Endothelial cell of umbilical vein (primary cell): Measurements from ENCODE around the gene ARHGAP15. TPM values are rescaled to one million over a fixed set of nuclear protein-coding genes. Genes with fewer than 3 reads are reported as not detected.
A peak's percentile ranks its signal among the peaks of the same experiment; 100 is the strongest.

Experiments used
- BruUV-seq: library from RNA; stranded (reverse); fragments of 400-500 nt; replicated peaks from 2 replicates; lab custom pipeline; 2021; lab: Mats Ljungman, UMichigan
- CTCF ChIA-PET: fragments of 300-600, 350-600 bp; sonication (Branson Sonifier 250); formaldehyde crosslinking; loops from one replicate; lab custom pipeline; 2021; ENCODE audit warnings: antibody characterized with exemption, inconsistent platforms; lab: Charles Lee
- POLR2A ChIA-PET: fragments of 300-600, 350-600 bp; sonication (Branson Sonifier 250); formaldehyde crosslinking; loops from one replicate; lab custom pipeline; 2021; ENCODE audit warnings: antibody characterized with exemption, inconsistent platforms; lab: Charles Lee
- DNase-seq: peaks from one replicate; pipeline ENCODE4 v3.0.0-alpha.2; 2011; ENCODE audit warnings: low read depth, low spot score
- FAIRE-seq: peaks from 2 replicates; lab custom pipeline; 2011; peaks lifted over from hg19 to GRCh38; lab: Jason Lieb, UNC
- H2AFZ ChIP-seq: 2 replicates; pipeline ENCODE4 v1.6.0; 2012; ENCODE audit warnings: low read depth, low read length, control low read depth, inconsistent platforms
- H3K27ac ChIP-seq: 2 replicates; pipeline ENCODE4 v1.5.1; 2011; ENCODE audit warnings: low read depth, mild to moderate bottlenecking, control low read depth, low read length, moderate library complexity; ENCODE audit not compliant: insufficient read depth
- H3K27me3 ChIP-seq, 2 experiments: 2 replicates each; pipeline versions ENCODE4 v1.6.0 to v1.6.1; 2011; ENCODE audit warnings: low read length in 2 of 2, mixed read lengths in 1 of 2; ENCODE audit not compliant: control insufficient read depth in 2 of 2, insufficient read depth in 2 of 2
- H3K36me3 ChIP-seq, 2 experiments: 2 replicates in 1 of 2; 3 replicates in 1 of 2; pipeline ENCODE4 v1.5.1; 2011; ENCODE audit warnings: low read length in 2 of 2, mild to moderate bottlenecking in 1 of 2, moderate library complexity in 1 of 2; ENCODE audit not compliant: control insufficient read depth in 2 of 2, insufficient read depth in 2 of 2; ENCODE audit errors: extremely low read depth in 1 of 2
- H3K4me1 ChIP-seq: 3 replicates; pipeline ENCODE4 v1.5.1; 2011; ENCODE audit warnings: mild to moderate bottlenecking, low read length; ENCODE audit not compliant: control insufficient read depth, insufficient read depth; ENCODE audit errors: extremely low read depth
- H3K4me2 ChIP-seq: 2 replicates; pipeline ENCODE4 v1.6.1; 2011; ENCODE audit warnings: low read length, control low read depth, mixed read lengths; ENCODE audit not compliant: insufficient read depth
- H3K4me3 ChIP-seq, 3 experiments: fragments of 200-600 bp in 1 of 3; sonication (generic), shearing (Covaris generic) in 1 of 3; replicated peaks in 1 of 3; 2 replicates each; pipeline ENCODE4 v1.5.1; 2011 to 2016; ENCODE audit warnings: control low read depth in 3 of 3, low read length in 3 of 3, mild to moderate bottlenecking in 2 of 3, inconsistent platforms in 1 of 3, low read depth in 1 of 3, moderate library complexity in 1 of 3; ENCODE audit not compliant: insufficient read depth in 1 of 3
- H3K79me2 ChIP-seq: 2 replicates; pipeline ENCODE4 v1.6.0; 2012; ENCODE audit warnings: low read length, inconsistent platforms; ENCODE audit not compliant: control insufficient read depth, insufficient read depth
- H3K9ac ChIP-seq: replicated peaks from 2 replicates; pipeline ENCODE3; 2011; ENCODE audit warnings: low read length, control low read depth; ENCODE audit not compliant: insufficient read depth; ENCODE audit errors: extremely low read depth
- H3K9me1 ChIP-seq: replicated peaks from 3 replicates; pipeline ENCODE4 v1.6.0; 2011; ENCODE audit warnings: mild to moderate bottlenecking, low read length; ENCODE audit not compliant: control insufficient read depth, insufficient read depth; ENCODE audit errors: extremely low read depth
- H3K9me3 ChIP-seq: replicated peaks from 2 replicates; pipeline ENCODE4 v1.5.1; 2012; ENCODE audit warnings: low read length, inconsistent platforms; ENCODE audit not compliant: control insufficient read depth, insufficient read depth
- H4K20me1 ChIP-seq: replicated peaks from 2 replicates; pipeline ENCODE3; 2011; ENCODE audit warnings: mild to moderate bottlenecking, low read length; ENCODE audit not compliant: control insufficient read depth, insufficient read depth; ENCODE audit errors: extremely low read depth
- CTCF ChIP-seq, 2 donors: IDR thresholded peaks; 1 replicate in 1 of 2; 2 replicates in 1 of 2; pipeline ENCODE4 v1.5.1; 2011; ENCODE audit warnings: low read length in 2 of 2, mild to moderate bottlenecking in 2 of 2, moderate library complexity in 2 of 2, control low read depth in 1 of 2, inconsistent platforms in 1 of 2, low read depth in 1 of 2; ENCODE audit not compliant: insufficient read depth in 1 of 2; ENCODE audit errors: extremely low read depth in 1 of 2
- EZH2 ChIP-seq: IDR thresholded peaks from 2 replicates; pipeline ENCODE4 v1.6.1; 2012; ENCODE audit warnings: borderline replicate concordance, low read depth, mild to moderate bottlenecking, moderate library complexity, low read length, inconsistent platforms; ENCODE audit not compliant: severe bottlenecking
- FOS ChIP-seq: IDR thresholded peaks from 2 replicates; pipeline ENCODE4 v1.6.1; 2011; ENCODE audit warnings: mild to moderate bottlenecking, low read length, moderate library complexity, borderline replicate concordance; ENCODE audit not compliant: insufficient read depth
- GATA2 ChIP-seq: IDR thresholded peaks from 2 replicates; pipeline ENCODE4 v1.7.0; 2011; ENCODE audit warnings: low read depth, mild to moderate bottlenecking, moderate library complexity, mixed read lengths, low read length; ENCODE audit not compliant: insufficient read length, insufficient read depth
- JUN ChIP-seq: IDR thresholded peaks from 2 replicates; pipeline ENCODE4 v1.6.1; 2011; ENCODE audit warnings: borderline replicate concordance, low read depth; ENCODE audit not compliant: insufficient read length, insufficient read depth
- MAX ChIP-seq: IDR thresholded peaks from 2 replicates; pipeline ENCODE4 v1.6.1; 2011; ENCODE audit not compliant: insufficient read depth, insufficient read length
- MYC ChIP-seq: IDR thresholded peaks from one replicate; pipeline ENCODE4 v1.6.1; 2011; ENCODE audit warnings: mild to moderate bottlenecking, low read depth, low read length
- POLR2A ChIP-seq: IDR thresholded peaks from 2 replicates; pipeline ENCODE4 v1.6.1; 2012; ENCODE audit warnings: low read depth, mild to moderate bottlenecking, control low read depth, low read length
- POLR2AphosphoS5 ChIP-seq: IDR thresholded peaks from 2 replicates; pipeline ENCODE4 v1.6.1; 2012; ENCODE audit warnings: low read depth, mild to moderate bottlenecking, control low read depth, low read length, moderate library complexity; ENCODE audit not compliant: insufficient read depth
- dilution Hi-C: fragments of 300-500 bp; cut with MboI; formaldehyde crosslinking; loops from one replicate; pipeline ENCODE4 v1.15.0; 2019; ENCODE audit warnings: low sequenced_read_pairs; ENCODE audit not compliant: extremely low pct_ligation_motif_present
- intact Hi-C: fragments of 100-400 bp; cut with micrococcal nuclease; formaldehyde crosslinking; loops from one replicate; pipeline ENCODE4 v1.10.0; 2022
- polyA plus RNA-seq, 4 experiments: library from polyadenylated mRNA; depleted of rRNA in 3 of 4; stranded (reverse) in 3 of 4; unstranded in 1 of 4; fragments of >200 nt; gene quantifications; 2 replicates each; pipeline versions ENCODE4 v1.2.1 to v1.2.3, GENCODE V29; 2011 to 2012; ENCODE audit warnings: missing spikeins in 1 of 4
- total RNA-seq: library from RNA; stranded (reverse); gene quantifications from 2 replicates; pipeline ENCODE4 v1.2.3, GENCODE V29; 2021

The ARHGAP15 gene
- total and polyA plus RNA-seq, 2 donors (not counting 3 experiments of a cell fraction or from before 2014, with no cell fraction given): not detected

DNA sequence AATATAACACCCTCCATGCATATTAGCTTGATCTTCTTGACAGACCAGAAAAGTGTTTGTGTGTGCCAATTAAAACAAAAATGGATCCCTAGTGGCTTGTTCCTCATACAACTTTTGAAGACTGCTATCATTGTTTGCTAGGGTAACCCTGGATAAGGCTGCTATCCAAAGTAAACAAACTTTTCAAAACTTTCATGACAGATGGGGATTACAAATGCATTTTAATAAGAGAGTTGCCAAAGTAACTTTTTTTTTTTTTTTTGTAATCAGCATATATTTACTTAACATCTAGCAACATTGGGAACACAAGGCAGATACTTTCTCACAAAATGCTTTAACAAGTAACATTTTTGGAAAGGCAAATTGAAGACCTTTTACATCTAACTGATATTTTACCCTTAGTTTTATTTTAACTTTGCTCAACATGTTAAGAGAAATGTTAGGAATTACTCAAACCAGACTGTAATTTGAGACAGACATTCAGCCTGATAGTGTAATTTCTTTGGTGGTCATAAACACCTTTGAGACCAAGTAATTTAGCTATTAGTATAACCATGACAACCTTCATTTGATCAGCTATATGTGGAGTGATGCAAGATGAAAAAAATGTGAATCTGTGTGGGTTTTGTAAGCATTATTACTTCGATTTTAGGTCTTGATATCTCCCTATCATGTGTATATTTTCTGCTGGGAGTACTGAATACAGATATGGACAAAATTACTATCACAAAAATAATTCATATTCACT lies 300.9 kb downstream of the ARHGAP15 start:
- Histone ChIP-seq H3K79me2 (no peaks in the 10 kb centered on the region), H3K9me3 (no peaks in the 10 kb centered on the region), H2AFZ (no peak overlapping the region), H3K4me2 (no peak overlapping the region), H3K9me1 (no peaks in the 10 kb centered on the region), H3K4me1 (peaks cover 14% of the 10 kb centered on the region), H3K27ac (no peak overlapping the region), H3K27me3 (no peaks in the 10 kb centered on the region), H3K36me3 (no peaks in the 10 kb centered on the region), H3K9ac (no peak overlapping the region), H4K20me1 (no peaks in the 10 kb centered on the region), H3K4me3 (no peak overlapping the region)
- TF ChIP-seq EZH2: no peak
- no peak for TF ChIP-seq MYC
- TF ChIP-seq POLR2AphosphoS5: no peak
- TF ChIP-seq MAX: no peak
- TF ChIP-seq POLR2A: no peak
- no peak for TF ChIP-seq JUN
- TF ChIP-seq CTCF (IDR thresholded peaks at IDR 0.05; ENCODE audit: extremely low read depth in 1 of 2, insufficient read depth in 1 of 2, low read depth in 1 of 2, low read length in 2 of 2): no peak
- no peak for TF ChIP-seq GATA2
- TF ChIP-seq FOS: no peak
- FAIRE-seq (peak; percentile 71), DNase-seq (peak; percentile 86)
- no TSS peak for BruUV-seq
- ChIA-PET CTCF (no interaction called here), POLR2A (no interaction called here)
- dilution Hi-C loops (no loop called here), intact Hi-C loops (no loop called here)
